K562 (cell line): ENCODE results near the gene ALX3. TPM values are rescaled to one million over a fixed set of nuclear protein-coding genes. Genes with fewer than 3 reads are reported as not detected.

ENCODE experiments used
- ATAC-seq: fragments of 200-7000 bp; cut with Tn5 transposase; 3 replicates; pipeline ENCODE4 v1.9.1; 2020; ENCODE audit warnings: moderate library complexity
- BruUV-seq: library from RNA; stranded (reverse); fragments of 400-500 nt; replicated peaks from 2 replicates; lab custom pipeline; 2021; lab: Mats Ljungman, UMichigan
- CTCF ChIA-PET: fragments of 300-600 bp; formaldehyde crosslinking; extraction: SDS; loops from one replicate; lab custom pipeline; 2021; ENCODE audit warnings: low intra/inter-chr PET ratio; lab: Yijun Ruan, JAX
- POLR2A ChIA-PET: fragments of 300-600, 350-650 bp; sonication (Branson Sonifier 250); formaldehyde crosslinking; extraction: SDS; loops from one replicate; lab custom pipeline; 2021; ENCODE audit warnings: antibody characterized with exemption, inconsistent platforms; lab: Yijun Ruan, JAX
- DNase-seq, 4 experiments: peaks; one replicate each; pipeline versions ENCODE4 v3.0.0 to v3.0.0-alpha.2; 2011 to 2018; ENCODE audit warnings: low spot score in 3 of 4, mixed read lengths in 3 of 4; ENCODE audit errors: extremely low read depth in 1 of 4
- FAIRE-seq: peaks from 2 replicates; lab custom pipeline; 2011; peaks lifted over from hg19 to GRCh38; lab: Jason Lieb, UNC
- H2AFZ ChIP-seq: 2 replicates; pipeline ENCODE4 v1.6.0; 2011; ENCODE audit warnings: low read depth, low read length, control low read depth, inconsistent platforms
- H3K27ac ChIP-seq: fragments of 200-600 bp; 3 replicates; pipeline ENCODE4 v1.8.0; 2011; ENCODE audit warnings: low read depth, mild to moderate bottlenecking, control low read depth, inconsistent platforms, low read length, moderate library complexity, mixed read lengths; ENCODE audit errors: extremely low read depth
- H3K27me3 ChIP-seq, 2 experiments: fragments of 300-600 bp in 1 of 2; 2 replicates in 1 of 2; 3 replicates in 1 of 2; pipeline versions ENCODE4 v1.6.0 to v1.8.0; 2011; ENCODE audit warnings: inconsistent platforms in 2 of 2, low read length in 2 of 2, mild to moderate bottlenecking in 1 of 2, mixed read lengths in 1 of 2, moderate library complexity in 1 of 2; ENCODE audit not compliant: control insufficient read depth in 2 of 2, insufficient read depth in 2 of 2
- H3K36me3 ChIP-seq: fragments of 300-600 bp; 3 replicates; pipeline ENCODE4 v1.8.0; 2011; ENCODE audit warnings: mild to moderate bottlenecking, low read length, inconsistent platforms; ENCODE audit not compliant: control insufficient read depth, insufficient read depth
- H3K4me1 ChIP-seq, 2 experiments: fragments of 200-600 bp in 1 of 2; replicated peaks in 1 of 2; 2 replicates in 1 of 2; 3 replicates in 1 of 2; pipeline versions ENCODE4 v1.5.1 to v1.8.0; 2011; ENCODE audit warnings: inconsistent platforms in 2 of 2, low read length in 2 of 2, mild to moderate bottlenecking in 1 of 2, mixed read lengths in 1 of 2, moderate library complexity in 1 of 2; ENCODE audit not compliant: control insufficient read depth in 2 of 2, insufficient read depth in 2 of 2
- H3K4me2 ChIP-seq: 2 replicates; pipeline ENCODE4 v1.6.1; 2011; ENCODE audit warnings: low read length, control low read depth, inconsistent platforms, mixed read lengths; ENCODE audit not compliant: insufficient read depth
- H3K4me3 ChIP-seq: fragments of 200-600 bp; sonication (generic), shearing (Covaris generic); 2 replicates; pipeline ENCODE4 v1.5.1; 2016; ENCODE audit warnings: control low read depth, inconsistent platforms
- H3K79me2 ChIP-seq: fragments of 200-600 bp; 3 replicates; pipeline ENCODE4 v1.8.0; 2011; ENCODE audit warnings: low read length, inconsistent platforms; ENCODE audit not compliant: control insufficient read depth, insufficient read depth
- H3K9ac ChIP-seq, 2 experiments: 2 replicates each; pipeline versions ENCODE4 v1.6.0 to v1.6.1; 2011; ENCODE audit warnings: low read depth in 2 of 2, low read length in 2 of 2, control low read depth in 1 of 2, inconsistent platforms in 1 of 2, mild to moderate bottlenecking in 1 of 2, mixed read lengths in 1 of 2; ENCODE audit not compliant: insufficient read depth in 1 of 2
- H3K9me1 ChIP-seq: one replicate; pipeline ENCODE4 v1.6.0; 2011; ENCODE audit warnings: inconsistent platforms, mild to moderate bottlenecking, low read length, moderate library complexity; ENCODE audit not compliant: control insufficient read depth, insufficient read depth
- H3K9me3 ChIP-seq: replicated peaks from 2 replicates; pipeline ENCODE4 v1.5.1; 2011; ENCODE audit warnings: low read depth, low read length, inconsistent platforms; ENCODE audit not compliant: control insufficient read depth, insufficient read depth
- H4K20me1 ChIP-seq: replicated peaks from 2 replicates; pipeline ENCODE4 v1.6.1; 2011; ENCODE audit warnings: low read length, inconsistent platforms, mixed read lengths; ENCODE audit not compliant: control insufficient read depth, insufficient read depth
- ARID2 ChIP-seq: fragments of 450-650 bp; IDR thresholded peaks from 2 replicates; pipeline ENCODE4 v1.6.1; 2017; ENCODE audit warnings: antibody characterized with exemption, mild to moderate bottlenecking
- CBX3 ChIP-seq, 2 experiments: IDR thresholded peaks; 1 replicate in 1 of 2; 2 replicates in 1 of 2; pipeline ENCODE4 v1.6.1; 2012; ENCODE audit warnings: inconsistent platforms in 2 of 2, low read length in 2 of 2, borderline replicate concordance in 1 of 2, control low read depth in 1 of 2
- CHCHD3 ChIP-seq: fragments of 250-450 bp; sonication (Bioruptor Pico); IDR thresholded peaks from 2 replicates; pipeline ENCODE4 v2.1.2; 2022; ENCODE audit warnings: mild to moderate bottlenecking
- CREM ChIP-seq: IDR thresholded peaks from 2 replicates; pipeline ENCODE4 v1.6.1; 2014; ENCODE audit warnings: antibody characterized with exemption, low read depth
- ERF ChIP-seq: fragments of 450-650 bp; formaldehyde crosslinking; IDR thresholded peaks from 2 replicates; pipeline ENCODE4 v1.4.0; 2020; ENCODE audit warnings: mild to moderate bottlenecking, mixed read lengths
- KHSRP ChIP-seq: fragments of 450-650 bp; IDR thresholded peaks from 2 replicates; pipeline ENCODE4 v1.6.1; 2017
- MYBL2 ChIP-seq, 2 experiments: fragments of 450-650 bp in 1 of 2; sonication (generic) in 1 of 2; formaldehyde crosslinking in 1 of 2; IDR thresholded peaks; 2 replicates each; pipeline versions ENCODE4 v1.6.1 to v1.8.1; 2017 to 2022; ENCODE audit warnings: borderline replicate concordance in 1 of 2, inconsistent platforms in 1 of 2, low read depth in 1 of 2, mild to moderate bottlenecking in 1 of 2, missing genetic modification reagents in 1 of 2, moderate library complexity in 1 of 2
- PHF8 ChIP-seq: fragments of 200-600 bp; sonication (generic); IDR thresholded peaks from 2 replicates; pipeline ENCODE4 v1.6.1; 2012; ENCODE audit warnings: mixed run types, mild to moderate bottlenecking, inconsistent platforms, low read length, moderate library complexity, borderline replicate concordance
- POLR2AphosphoS5 ChIP-seq: IDR thresholded peaks from 2 replicates; pipeline ENCODE4 v1.6.1; 2011; ENCODE audit warnings: mild to moderate bottlenecking, low read depth, low read length, moderate library complexity; ENCODE audit not compliant: control insufficient read depth, insufficient read depth
- POLR2G ChIP-seq: fragments of 200-400 bp; formaldehyde crosslinking; IDR thresholded peaks from 2 replicates; pipeline ENCODE4 v1.6.1; 2017; ENCODE audit warnings: low read depth, mild to moderate bottlenecking, antibody characterized with exemption, low read length, moderate library complexity
- RNF2 ChIP-seq: sonication (generic); IDR thresholded peaks from 2 replicates; pipeline ENCODE4 v1.6.1; 2016
- ZNF263 ChIP-seq: sonication (generic); formaldehyde crosslinking; IDR thresholded peaks from 2 replicates; pipeline ENCODE4 v1.8.0; 2022; ENCODE audit warnings: mild to moderate bottlenecking, missing genetic modification reagents, borderline replicate concordance
- ZNF696 ChIP-seq: fragments of 250-450 bp; sonication (Bioruptor Pico); conservative IDR thresholded peaks from 2 replicates; pipeline ENCODE4 v1.4.0; 2020; ENCODE audit warnings: mild to moderate bottlenecking, moderate library complexity
- WGBS: fragments of 100-300 bp; shearing (Covaris generic); methylation state at CpG from one replicate; pipeline ENCODE4 v1.1.6; 2016; ENCODE audit warnings: low coverage, mixed read lengths; ENCODE audit not compliant: insufficient coverage; ENCODE audit errors: missing lambda C conversion rate; 5-methylcytosine and 5-hydroxymethylcytosine counted together
- in situ Hi-C: fragments of 300-500 bp; cut with MboI; formaldehyde crosslinking; loops from 4 replicates; pipeline ENCODE4 v1.15.0; 2018; ENCODE audit warnings: inconsistent platforms, mixed read lengths
- intact Hi-C: fragments of 100-400 bp; cut with micrococcal nuclease; formaldehyde crosslinking; loops from 2 replicates; pipeline ENCODE4 v1.14.2; 2022
- polyA plus RNA-seq, 8 experiments: library from polyadenylated mRNA; depleted of rRNA in 4 of 8; stranded (reverse) in 5 of 8; unstranded in 3 of 8; fragments of >200 nt; fragmentation: Nextera tagmentation in 2 of 8; fragmentation: Illumina TruSeq in 1 of 8; extraction: Ambion mirVana in 2 of 8; extraction: Trizol in 1 of 8; gene quantifications; 2 replicates each; pipeline versions ENCODE4 v1.2.1 to v1.2.3, GENCODE V29; 2011 to 2014; ENCODE audit warnings: inconsistent platforms in 1 of 8, missing spikeins in 1 of 8
- total RNA-seq, 7 experiments: library from RNA; depleted of rRNA in 6 of 7; stranded (reverse); fragments of >200 nt in 6 of 7; fragmentation: Illumina TruSeq in 2 of 7; extraction: Trizol in 2 of 7; gene quantifications; 2 replicates each; pipeline versions ENCODE4 v1.2.1 to v1.2.3, GENCODE V29; 2011 to 2021; ENCODE audit warnings: low replicate concordance in 1 of 7
- TF ChIP-seq, protein P1 (sequence below): fragments of 450-650 bp; IDR thresholded peaks from 2 replicates; pipeline ENCODE4 v1.6.1; 2018; ENCODE audit not compliant: partially characterized antibody
- TF ChIP-seq, protein P2 (sequence below): fragments of 250-450 bp; sonication (Bioruptor Pico); IDR thresholded peaks from 2 replicates; pipeline ENCODE4 v1.8.0; 2021; ENCODE audit warnings: moderate library complexity, mild to moderate bottlenecking, inconsistent platforms

Gene ALX3
- total and polyA plus RNA-seq, 9 of the 15 experiments (the other 6 are each of a cell fraction or from before 2014, with no cell fraction given): not detected

DNA sequence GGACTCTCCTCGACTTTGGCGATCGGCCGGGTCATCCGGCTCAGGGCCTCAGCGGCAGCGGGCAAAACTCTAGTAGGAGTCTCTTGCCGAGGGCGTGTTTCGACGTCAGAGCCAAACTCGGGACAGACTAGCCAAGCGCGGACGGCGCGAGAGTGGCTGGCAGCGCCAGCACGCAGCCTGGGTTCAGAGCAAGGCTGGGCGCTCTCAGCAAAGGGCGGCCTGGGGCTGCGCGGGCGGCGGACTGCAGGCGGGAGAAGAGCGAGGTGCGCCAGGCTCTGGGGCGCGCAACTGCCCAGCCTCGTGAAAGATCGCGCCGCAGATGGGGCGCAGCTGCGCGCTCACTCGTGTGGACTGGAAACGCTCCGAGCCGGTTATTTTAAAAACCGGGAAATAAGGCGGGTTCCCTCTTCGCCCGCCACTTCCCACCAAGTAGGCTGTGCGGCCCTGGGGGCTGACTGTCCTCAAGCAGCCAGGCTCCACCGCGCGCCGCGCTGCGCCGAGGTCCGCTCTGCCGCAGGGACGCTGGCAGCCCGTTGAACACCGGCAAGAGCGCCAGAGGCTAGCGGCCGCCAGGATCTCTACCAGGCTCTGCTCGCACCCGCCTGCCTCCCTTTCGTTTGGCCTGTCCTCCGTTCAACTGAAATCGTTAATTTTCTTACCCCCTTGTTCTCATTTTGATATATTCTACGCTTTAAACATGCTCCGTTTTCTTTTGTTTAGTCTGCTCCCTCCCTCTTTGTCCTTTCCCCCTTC, 2.4 kb downstream of the ALX3 start (continued):
- TF ChIP-seq CHCHD3 (no peak), POLR2G (0 out of 2 replicates have a peak, but pooled peaks have one; percentile 22)
- TF ChIP-seq, protein P1, sequence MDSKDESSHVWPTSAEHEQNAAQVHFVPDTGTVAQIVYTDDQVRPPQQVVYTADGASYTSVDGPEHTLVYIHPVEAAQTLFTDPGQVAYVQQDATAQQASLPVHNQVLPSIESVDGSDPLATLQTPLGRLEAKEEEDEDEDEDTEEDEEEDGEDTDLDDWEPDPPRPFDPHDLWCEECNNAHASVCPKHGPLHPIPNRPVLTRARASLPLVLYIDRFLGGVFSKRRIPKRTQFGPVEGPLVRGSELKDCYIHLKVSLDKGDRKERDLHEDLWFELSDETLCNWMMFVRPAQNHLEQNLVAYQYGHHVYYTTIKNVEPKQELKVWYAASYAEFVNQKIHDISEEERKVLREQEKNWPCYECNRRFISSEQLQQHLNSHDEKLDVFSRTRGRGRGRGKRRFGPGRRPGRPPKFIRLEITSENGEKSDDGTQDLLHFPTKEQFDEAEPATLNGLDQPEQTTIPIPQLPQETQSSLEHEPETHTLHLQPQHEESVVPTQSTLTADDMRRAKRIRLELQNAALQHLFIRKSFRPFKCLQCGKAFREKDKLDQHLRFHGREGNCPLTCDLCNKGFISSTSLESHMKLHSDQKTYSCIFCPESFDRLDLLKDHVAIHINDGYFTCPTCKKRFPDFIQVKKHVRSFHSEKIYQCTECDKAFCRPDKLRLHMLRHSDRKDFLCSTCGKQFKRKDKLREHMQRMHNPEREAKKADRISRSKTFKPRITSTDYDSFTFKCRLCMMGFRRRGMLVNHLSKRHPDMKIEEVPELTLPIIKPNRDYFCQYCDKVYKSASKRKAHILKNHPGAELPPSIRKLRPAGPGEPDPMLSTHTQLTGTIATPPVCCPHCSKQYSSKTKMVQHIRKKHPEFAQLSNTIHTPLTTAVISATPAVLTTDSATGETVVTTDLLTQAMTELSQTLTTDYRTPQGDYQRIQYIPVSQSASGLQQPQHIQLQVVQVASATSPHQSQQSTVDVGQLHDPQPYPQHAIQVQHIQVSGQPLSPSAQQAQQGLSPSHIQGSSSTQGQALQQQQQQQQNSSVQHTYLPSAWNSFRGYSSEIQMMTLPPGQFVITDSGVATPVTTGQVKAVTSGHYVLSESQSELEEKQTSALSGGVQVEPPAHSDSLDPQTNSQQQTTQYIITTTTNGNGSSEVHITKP: no peak

- BruUV-seq: no TSS peak
- 49% methylated on average over 23 of the region's 23 CpGs for whole genome bisulfite sequencing
- no peaks in the 10 kb centered on the region for H3K9me1 ChIP-seq
- in situ Hi-C loops (no loop called here), intact Hi-C loops (no loop called here)
- POLR2A ChIA-PET: interaction anchor here (1.2 to 1.6 kb wide), 2 partner anchors 10 to 32 kb away, joined by 3 to 5 read pairs; partner anchors contain the start of gene STRIP1
- H4K20me1 ChIP-seq: peaks cover 8% of the 10 kb centered on the region; the same call in 1 of the 2 replicates
- FAIRE-seq (no peak), ATAC-seq (no peak), DNase-seq (no peak)
- no peaks in the 10 kb centered on the region for H3K36me3 ChIP-seq
- CTCF ChIA-PET: no interaction called here
- peaks cover 4 to 8% of the 10 kb centered on the region in 2 experiments; a peak in 1 of 5 replicates for H3K4me1 ChIP-seq
- no peaks in the 10 kb centered on the region for H3K9me3 ChIP-seq
- no peak overlapping the region for H3K9ac ChIP-seq
- no peak overlapping the region for H3K4me2 ChIP-seq
- H3K79me2 ChIP-seq: no peaks in the 10 kb centered on the region
- no peak overlapping the region for H2AFZ ChIP-seq
- H3K27me3 ChIP-seq: peaks cover 7 to 23% of the 10 kb centered on the region in 2 experiments; a peak in 4 of 5 replicates
- H3K4me3 ChIP-seq: no peak overlapping the region
- no peak overlapping the region for H3K27ac ChIP-seq
- TF ChIP-seq KHSRP (no peak), POLR2AphosphoS5 (no peak), CBX3 (IDR thresholded peaks at IDR 0.05; ENCODE audit: borderline replicate concordance in 1 of 2, low read length in 2 of 2) (no peak), ARID2 (no peak), PHF8 (no peak), ZNF696 (no peak), ZNF263 (no peak), CREM (no peak), RNF2 (no peak), ERF (CRISPR knock-in tag) (no peak), MYBL2 (IDR thresholded peaks at IDR 0.05; ENCODE audit: low read depth) (no peak), MYBL2 (CRISPR knock-in tag; IDR thresholded peaks at IDR 0.05; ENCODE audit: borderline replicate concordance) (no peak)
- TF ChIP-seq, protein P2, sequence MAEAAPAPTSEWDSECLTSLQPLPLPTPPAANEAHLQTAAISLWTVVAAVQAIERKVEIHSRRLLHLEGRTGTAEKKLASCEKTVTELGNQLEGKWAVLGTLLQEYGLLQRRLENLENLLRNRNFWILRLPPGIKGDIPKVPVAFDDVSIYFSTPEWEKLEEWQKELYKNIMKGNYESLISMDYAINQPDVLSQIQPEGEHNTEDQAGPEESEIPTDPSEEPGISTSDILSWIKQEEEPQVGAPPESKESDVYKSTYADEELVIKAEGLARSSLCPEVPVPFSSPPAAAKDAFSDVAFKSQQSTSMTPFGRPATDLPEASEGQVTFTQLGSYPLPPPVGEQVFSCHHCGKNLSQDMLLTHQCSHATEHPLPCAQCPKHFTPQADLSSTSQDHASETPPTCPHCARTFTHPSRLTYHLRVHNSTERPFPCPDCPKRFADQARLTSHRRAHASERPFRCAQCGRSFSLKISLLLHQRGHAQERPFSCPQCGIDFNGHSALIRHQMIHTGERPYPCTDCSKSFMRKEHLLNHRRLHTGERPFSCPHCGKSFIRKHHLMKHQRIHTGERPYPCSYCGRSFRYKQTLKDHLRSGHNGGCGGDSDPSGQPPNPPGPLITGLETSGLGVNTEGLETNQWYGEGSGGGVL: no peak
Measured at GRCh38 chr1:110067479-110067892, 3.0 kb downstream of the ALX3 start.
